ENCODE data around the gene STMND1. TPM values are rescaled to one million over a fixed set of nuclear protein-coding genes. Genes with fewer than 3 reads are reported as not detected.

The STMND1 gene
- total and polyA plus RNA-seq, 2 experiments from 2014 or later = 0.80 TPM; not detected in 1

- peaks cover 4% of the 10 kb centered on the region for H3K27me3 Mint-ChIP-seq (ENCODE audit: insufficient read depth, low read depth, poor library complexity)
- Histone ChIP-seq H3K27me3 (ENCODE audit: insufficient read depth) (no peaks in the 10 kb centered on the region), H3K27ac (ENCODE audit: low read depth) (no peak overlapping the region), H3K36me3 (ENCODE audit: insufficient read depth) (no peaks in the 10 kb centered on the region), H3F3A (replicated peaks; ENCODE audit: low read depth) (no peaks in the 10 kb centered on the region), H3K4me1 (ENCODE audit: insufficient read depth) (no peaks in the 10 kb centered on the region), H3K4me2 (no peak overlapping the region), H3K4me3 (no peak overlapping the region), H3K79me2 (replicated peaks; ENCODE audit: insufficient read depth) (no peaks in the 10 kb centered on the region), H4K20me1 (replicated peaks; ENCODE audit: insufficient read depth) (no peaks in the 10 kb centered on the region), H3K9me2 (ENCODE audit: insufficient read depth) (no peaks in the 10 kb centered on the region; the same call in 1 of the 2 replicates), H2AFZ (no peak overlapping the region; the same call in 1 of the 2 replicates)
- peaks cover 3% of the 10 kb centered on the region; the same call in 1 of the 3 replicates for H3K9me3 Mint-ChIP-seq
- H3K4me3 Mint-ChIP-seq = no peak overlapping the region
- ATAC-seq (no peak), DNase-seq (ENCODE audit: low spot score) (no peak)
- peaks cover 3% of the 10 kb centered on the region; the same call in 1 of the 3 replicates for H3K36me3 Mint-ChIP-seq (ENCODE audit: low read depth)
- H3K27ac Mint-ChIP-seq = no peak overlapping the region
- TF ChIP-seq REST (IDR thresholded peaks at IDR 0.05; ENCODE audit: unreplicated experiment) = no peak
- TF ChIP-seq CREB1 (CRISPR knock-in tag; IDR thresholded peaks at IDR 0.05; ENCODE audit: low read depth) = no peak
- TF ChIP-seq EZH2phosphoT487 (IDR thresholded peaks at IDR 0.05; ENCODE audit: unreplicated experiment) = no peak
- no peak for TF ChIP-seq JUNB (IDR thresholded peaks at IDR 0.05; ENCODE audit: unreplicated experiment)
- H3K4me1 Mint-ChIP-seq = peaks cover 12% of the 10 kb centered on the region; the same call in 2 of the 3 replicates
Measured at GRCh38 chr6:17169291-17169690, 67.4 kb downstream of the STMND1 start.

- no peak for DNase-seq (ENCODE audit: low spot score)
- H3K36me3 Mint-ChIP-seq (ENCODE audit: low read depth) = peaks cover 1% of the 10 kb centered on the region; the same call in 1 of the 3 replicates
- no peaks in the 10 kb centered on the region for H3K27me3 ChIP-seq (ENCODE audit: insufficient read depth)
- no peak overlapping the region for H3K4me3 Mint-ChIP-seq
- H3K27ac ChIP-seq (ENCODE audit: low read depth) = no peak overlapping the region
- peaks cover 12% of the 10 kb centered on the region; the same call in 2 of the 3 replicates for H3K4me1 Mint-ChIP-seq
- H3K9me2 ChIP-seq (ENCODE audit: insufficient read depth) = no peaks in the 10 kb centered on the region; the same call in 1 of the 2 replicates
- no peaks in the 10 kb centered on the region for H3K79me2 ChIP-seq (replicated peaks; ENCODE audit: insufficient read depth)
- H3K27ac Mint-ChIP-seq = no peak overlapping the region
- no peak overlapping the region; the same call in 1 of the 2 replicates for H2AFZ ChIP-seq
- peaks cover under 1% of the 10 kb centered on the region for H3K27me3 Mint-ChIP-seq (ENCODE audit: insufficient read depth, low read depth, poor library complexity)
- no peaks in the 10 kb centered on the region for H3K36me3 ChIP-seq (ENCODE audit: insufficient read depth)
- no peak for ATAC-seq
- H3K4me1 ChIP-seq (ENCODE audit: insufficient read depth) = no peaks in the 10 kb centered on the region
- H4K20me1 ChIP-seq (replicated peaks; ENCODE audit: insufficient read depth) = no peaks in the 10 kb centered on the region
- no peak for TF ChIP-seq EZH2phosphoT487 (IDR thresholded peaks at IDR 0.05; ENCODE audit: unreplicated experiment)
- no peak for TF ChIP-seq ZNF331 (CRISPR knock-in tag; IDR thresholded peaks at IDR 0.05; ENCODE audit: low read depth)
- TF ChIP-seq STAT1 (IDR thresholded peaks at IDR 0.05; ENCODE audit: unreplicated experiment) = no peak
- TF ChIP-seq POLR2AphosphoS5 (IDR thresholded peaks at IDR 0.05; ENCODE audit: low read depth) = no peak
- no peak for TF ChIP-seq JUNB (IDR thresholded peaks at IDR 0.05; ENCODE audit: unreplicated experiment)
- peaks cover 1% of the 10 kb centered on the region; the same call in 1 of the 3 replicates for H3K9me3 Mint-ChIP-seq
- no peak overlapping the region for H3K4me3 ChIP-seq
- no peak overlapping the region for H3K4me2 ChIP-seq
- no peaks in the 10 kb centered on the region for H3F3A ChIP-seq (replicated peaks; ENCODE audit: low read depth)
Measured at GRCh38 chr6:17169711-17170110, 67.9 kb downstream of the STMND1 start.

Data from GM23338 (cell line).